HG03196 (cell line): ENCODE measurements around the gene OR52B6.
"Not testable (repeated sequence)": the region's sequence is repeated elsewhere in the genome, so short reads cannot be mapped to it uniquely, and the experiment has no call there.

Experiments used
- ATAC-seq: cut with Tn5 transposase; IDR thresholded peaks from one replicate; pipeline ENCODE4 v1.9.1; 2021; ENCODE audit not compliant: unreplicated experiment

OR52B6 gene

GRCh38 chr11:5593146-5593545 lies 12.5 kb downstream of the OR52B6 start:
- ATAC-seq, result no peak

GRCh38 chr11:5596607-5597201 lies 16.0 kb downstream of the OR52B6 start, which contains the start of gene TRIM6:
TRIM6 (plus strand) TSS chr11:5596637; CDS start chr11:5596898, 261 bp downstream.
- peak; percentile 39 for ATAC-seq

DNA sequence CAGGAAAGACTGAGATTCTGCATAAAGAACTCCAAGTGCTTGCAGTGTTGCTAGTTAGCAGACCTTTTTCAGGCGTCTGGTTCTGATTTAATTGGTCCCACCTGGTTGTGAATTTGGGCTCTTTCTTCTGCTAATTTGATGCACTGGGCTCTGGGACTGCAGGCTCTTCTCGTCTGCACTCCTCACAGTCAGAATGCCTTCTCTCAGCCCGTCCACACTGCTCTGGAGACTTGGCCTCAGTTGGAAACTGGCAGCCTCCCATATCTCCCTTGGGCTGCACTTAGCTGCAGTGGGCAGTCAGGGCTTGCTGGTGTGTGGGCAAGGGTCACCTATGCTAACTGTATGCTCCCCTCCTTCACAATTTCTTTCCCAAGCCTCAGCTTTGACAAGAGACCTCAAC lies 17.3 kb downstream of the OR52B6 start:
- no peak for ATAC-seq

GRCh38 chr11:5600374-5600851 lies 19.7 kb downstream of the OR52B6 start:
- ATAC-seq, result peak; percentile 83

DNA sequence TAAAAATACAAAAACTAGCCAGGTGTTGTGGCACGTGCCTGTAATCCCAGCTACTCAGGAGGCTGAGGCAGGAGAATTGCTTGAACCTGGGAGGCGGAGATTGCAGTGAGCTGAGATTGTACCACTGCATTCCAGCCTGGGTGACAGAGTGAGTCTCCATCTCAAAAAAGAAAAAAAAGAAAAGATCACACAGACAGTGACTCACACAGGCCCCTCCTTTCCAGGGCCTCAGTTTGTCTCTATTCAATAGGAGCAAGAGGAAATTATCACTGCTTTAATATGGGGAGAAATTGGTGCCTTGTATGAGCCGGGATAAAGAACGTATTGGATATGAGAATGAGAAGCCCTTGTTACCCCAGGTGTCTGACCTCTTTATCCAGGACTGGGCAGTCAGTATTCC lies 22.1 kb downstream of the OR52B6 start:
- not testable (repeated sequence) for ATAC-seq

DNA sequence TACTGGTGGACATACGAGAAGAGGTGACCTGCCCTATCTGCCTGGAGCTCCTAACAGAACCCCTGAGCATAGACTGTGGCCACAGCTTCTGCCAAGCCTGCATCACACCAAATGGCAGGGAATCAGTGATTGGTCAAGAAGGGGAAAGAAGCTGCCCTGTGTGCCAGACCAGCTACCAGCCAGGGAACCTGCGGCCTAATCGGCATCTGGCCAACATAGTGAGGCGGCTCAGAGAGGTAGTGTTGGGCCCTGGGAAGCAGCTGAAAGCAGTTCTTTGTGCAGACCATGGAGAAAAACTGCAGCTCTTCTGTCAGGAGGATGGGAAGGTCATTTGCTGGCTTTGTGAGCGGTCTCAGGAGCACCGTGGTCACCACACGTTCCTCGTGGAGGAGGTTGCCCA lies 22.6 kb downstream of the OR52B6 start:
- ATAC-seq, result no peak

- ATAC-seq, result no peak
These were observed 24.2 kb downstream of the OR52B6 start for GRCh38 chr11:5604896-5605295.

GRCh38 chr11:5605849-5606248 lies 25.2 kb downstream of the OR52B6 start:
- ATAC-seq, result no peak

GRCh38 chr11:5608808-5609207 lies 28.1 kb downstream of the OR52B6 start:
- no peak for ATAC-seq

- ATAC-seq, result no peak
These were observed 29.8 kb downstream of the OR52B6 start for GRCh38 chr11:5610446-5610845.

- no peak for ATAC-seq
These were observed 30.9 kb downstream of the OR52B6 start for GRCh38 chr11:5611627-5612026.

GRCh38 chr11:5618807-5619206 lies 38.1 kb downstream of the OR52B6 start:
- no peak for ATAC-seq

GRCh38 chr11:5620651-5621521 lies 40.2 kb downstream of the OR52B6 start:
- ATAC-seq, result no peak

- no peak for ATAC-seq
These were observed 40.9 kb downstream of the OR52B6 start for GRCh38 chr11:5621580-5621979.

DNA sequence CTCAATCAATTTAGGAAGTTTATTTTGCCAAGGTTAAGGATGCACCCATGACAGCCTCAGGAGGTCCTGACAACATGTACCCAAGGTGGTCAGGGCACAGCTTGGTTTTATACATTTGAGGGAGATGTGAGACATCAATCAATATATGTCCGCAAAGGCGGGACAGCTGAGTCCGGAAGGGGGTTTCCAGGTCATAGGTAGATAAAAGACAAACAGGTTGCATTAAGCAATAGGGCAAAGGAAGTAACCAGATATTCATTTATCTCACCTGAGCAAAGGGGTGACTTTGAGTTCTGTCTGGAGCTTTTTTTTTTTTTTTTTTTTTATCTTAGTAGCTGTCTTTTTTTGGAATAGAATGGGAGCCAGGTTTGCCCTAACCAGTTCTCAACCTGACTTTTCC lies 42.1 kb downstream of the OR52B6 start:
- ATAC-seq, result no peak

DNA sequence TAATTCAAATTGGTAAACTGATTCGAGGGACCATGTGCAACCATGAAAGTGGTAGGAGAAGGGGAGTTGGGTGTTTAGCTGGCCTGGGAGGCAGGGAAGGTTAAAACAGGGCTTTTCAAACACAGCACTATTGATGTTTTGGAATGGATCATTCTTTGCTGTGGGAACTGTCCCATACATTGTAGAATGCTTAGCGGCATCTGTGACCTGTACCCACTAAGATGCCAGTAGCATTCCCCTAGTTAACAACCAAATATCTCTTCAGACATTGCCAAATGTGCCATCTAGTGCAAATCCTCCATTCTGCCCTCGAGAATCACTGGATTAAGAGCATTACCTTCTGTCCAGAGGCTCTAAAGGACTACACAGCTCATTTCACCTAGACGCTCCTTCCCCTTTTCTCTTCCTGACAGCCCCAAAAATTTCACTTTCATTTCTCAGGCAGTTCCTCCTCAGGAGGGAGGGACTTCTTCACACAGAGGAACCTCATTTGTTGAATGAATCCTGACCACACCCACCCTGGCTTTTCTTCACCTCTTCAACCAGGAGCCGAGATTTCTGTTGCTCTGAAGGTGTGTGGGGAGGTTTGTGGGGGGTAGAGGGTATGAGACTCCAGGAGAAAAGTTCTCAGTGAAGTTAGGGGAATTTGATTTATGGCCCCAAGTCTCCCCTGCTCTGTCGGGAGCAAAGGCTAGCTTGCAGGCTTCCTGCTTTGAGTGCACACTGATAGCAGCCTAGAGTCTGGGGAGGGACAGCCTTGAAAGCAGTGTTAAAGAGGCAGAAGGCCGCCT lies 44.0 kb downstream of the OR52B6 start, which contains the start of gene TRIM34:
Gene TRIM34, plus strand, starts transcription at position 513 of the 791 bp plus-strand sequence. CDS start 7,331 bp downstream, outside the sequence.
- ATAC-seq, result peak; percentile 98

DNA sequence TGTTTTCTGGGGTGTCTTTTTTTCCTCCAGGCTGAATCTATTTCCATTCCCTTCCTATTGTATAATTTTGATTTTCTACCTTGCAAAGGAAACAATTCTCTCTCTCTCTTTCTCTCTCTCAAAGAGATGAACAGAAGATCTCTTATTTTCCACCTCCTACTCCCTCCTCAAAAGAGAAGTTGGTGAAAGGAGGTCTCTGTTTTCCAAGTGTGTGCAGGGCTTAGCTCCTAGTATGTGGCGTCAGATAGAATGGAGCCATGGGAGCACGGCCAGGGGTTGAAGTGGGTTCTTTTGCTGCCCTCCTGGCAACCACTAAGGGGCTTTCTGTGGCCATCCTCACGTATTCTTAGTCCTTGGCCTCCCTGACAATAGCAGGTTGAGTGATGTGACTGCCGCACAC lies 44.6 kb downstream of the OR52B6 start:
- ATAC-seq, result no peak

GRCh38 chr11:5626196-5626595 lies 45.5 kb downstream of the OR52B6 start:
- ATAC-seq, result no peak

GRCh38 chr11:5631417-5631816 lies 50.7 kb downstream of the OR52B6 start:
- ATAC-seq, result no peak
